ENCODE data around the gene GALNS. TPM values are rescaled to one million over a fixed set of nuclear protein-coding genes. Genes with fewer than 3 reads are reported as not detected.

GALNS gene
- total and polyA plus RNA-seq, 7 donors, result 4.8 to 15.4 (median 10.4) TPM

- Histone ChIP-seq H3K36me3 (ENCODE audit: insufficient read depth in 1 of 2, low read depth in 1 of 2) (peaks cover 0 to 11% of the 10 kb centered on the region in 2 donors), H3K4me3 (no peak overlapping the region), H3K27ac (no peak overlapping the region), H3K9me3 (no peaks in the 10 kb centered on the region), H3K27me3 (ENCODE audit: insufficient read depth in 3 of 3, low read length in 2 of 3) (peaks cover 0 to 1% (median 0%) of the 10 kb centered on the region in 3 donors), H3K4me1 (no peaks in the 10 kb centered on the region)
- ATAC-seq (no peak), DNase-seq (no peak)
- WGBS, 3 donors, result 62 to 73% (median 68%) methylated on average over 15 to 21 of the region's 21 CpGs
- intact Hi-C loops (cut with DNase I), result no loop called here
- TF ChIP-seq CTCF (IDR thresholded peaks at IDR 0.05), result no peak
Measured at GRCh38 chr16:88871730-88872416, 15.1 kb upstream of the GALNS start.

GRCh38 chr16:88871349-88871702 is 14.6 kb upstream of the GALNS start:
- Histone ChIP-seq H3K9me3 (no peaks in the 10 kb centered on the region), H3K36me3 (ENCODE audit: insufficient read depth in 1 of 2, low read depth in 1 of 2) (peaks cover 0 to 5% of the 10 kb centered on the region in 2 donors), H3K27me3 (ENCODE audit: insufficient read depth in 3 of 3, low read length in 2 of 3) (peaks cover 0 to 1% (median 0%) of the 10 kb centered on the region in 3 donors), H3K4me3 (peak overlapping the region; percentile 32), H3K4me1 (no peaks in the 10 kb centered on the region), H3K27ac (no peak overlapping the region)
- intact Hi-C loops (cut with DNase I), result no loop called here
- no peak for DNase-seq
- ATAC-seq, result no peak
- WGBS, 3 donors, result 48 to 60% (median 50%) methylated on average over 8 of the region's 8 CpGs
- TF ChIP-seq CTCF (IDR thresholded peaks at IDR 0.05), result no peak

- Histone ChIP-seq H3K4me3 (peak overlapping the region; percentile 32), H3K4me1 (no peaks in the 10 kb centered on the region), H3K27me3 (ENCODE audit: insufficient read depth in 3 of 3, low read length in 2 of 3) (peaks cover 0 to 1% (median 0%) of the 10 kb centered on the region in 3 donors), H3K27ac (no peak overlapping the region), H3K36me3 (ENCODE audit: insufficient read depth in 1 of 2, low read depth in 1 of 2) (peaks cover 0 to 1% of the 10 kb centered on the region in 2 donors), H3K9me3 (no peaks in the 10 kb centered on the region)
- intact Hi-C loops (cut with DNase I), result no loop called here
- no peak for TF ChIP-seq CTCF (IDR thresholded peaks at IDR 0.05)
- WGBS, 3 donors, result 54 to 69% (median 63%) methylated on average over 35 to 37 of the region's 37 CpGs
- DNase-seq (no peak), ATAC-seq (no peak)
Measured at GRCh38 chr16:88870608-88871348, 14.0 kb upstream of the GALNS start.

- peak in 1 of 2 donors; percentile 60 for DNase-seq
- Histone ChIP-seq H3K9me3 (no peaks in the 10 kb centered on the region), H3K4me1 (no peaks in the 10 kb centered on the region), H3K27me3 (ENCODE audit: insufficient read depth in 3 of 3, low read length in 2 of 3) (peaks cover 0 to 1% (median 0%) of the 10 kb centered on the region in 3 donors), H3K36me3 (ENCODE audit: insufficient read depth in 1 of 2, low read depth in 1 of 2) (no peaks in the 10 kb centered on the region), H3K27ac (no peak overlapping the region), H3K4me3 (no peak overlapping the region)
- peak in 3 of 4 donors; percentile 34 to 71 (median 60) for ATAC-seq
- WGBS, 3 donors, result 35 to 70% (median 37%) methylated on average over 9 of the region's 9 CpGs
- TF ChIP-seq CTCF (IDR thresholded peaks at IDR 0.05), result no peak
- intact Hi-C loops (cut with DNase I), result no loop called here
Measured at GRCh38 chr16:88869673-88869980, 12.9 kb upstream of the GALNS start.
